HG02970 (cell line): ENCODE data around the gene SETD2.
A peak's percentile ranks its signal among the peaks of the same experiment; 100 is the strongest.
"Not testable (repeated sequence)": the region's sequence is repeated elsewhere in the genome, so short reads cannot be mapped to it uniquely, and the experiment has no call there.

Source experiments
- ATAC-seq: cut with Tn5 transposase; IDR thresholded peaks from one replicate; pipeline ENCODE4 v1.9.1; 2021; ENCODE audit warnings: mild to moderate bottlenecking, moderate library complexity, moderate number of reproducible peaks; ENCODE audit not compliant: unreplicated experiment, low FRiP score

SETD2 gene

DNA sequence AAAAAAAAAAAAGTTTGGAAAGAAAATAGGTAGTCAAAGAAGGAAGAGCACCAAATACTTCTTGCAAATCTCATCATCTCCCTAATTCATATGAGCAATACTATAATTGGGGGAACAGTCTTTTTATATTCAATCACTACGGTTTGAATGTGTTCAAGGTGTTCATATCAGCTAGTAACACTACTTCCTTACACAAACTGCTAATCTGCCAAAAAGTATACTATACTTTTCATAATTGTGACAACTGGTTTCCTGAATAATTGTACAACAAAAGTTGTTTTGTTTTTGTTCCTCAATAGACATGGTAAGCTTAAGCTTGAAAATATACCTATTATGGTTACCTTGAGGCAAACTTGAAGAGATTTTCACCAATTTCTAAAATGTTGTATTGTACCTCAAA lies 12.1 kb downstream of the SETD2 start:
- no peak for ATAC-seq

DNA sequence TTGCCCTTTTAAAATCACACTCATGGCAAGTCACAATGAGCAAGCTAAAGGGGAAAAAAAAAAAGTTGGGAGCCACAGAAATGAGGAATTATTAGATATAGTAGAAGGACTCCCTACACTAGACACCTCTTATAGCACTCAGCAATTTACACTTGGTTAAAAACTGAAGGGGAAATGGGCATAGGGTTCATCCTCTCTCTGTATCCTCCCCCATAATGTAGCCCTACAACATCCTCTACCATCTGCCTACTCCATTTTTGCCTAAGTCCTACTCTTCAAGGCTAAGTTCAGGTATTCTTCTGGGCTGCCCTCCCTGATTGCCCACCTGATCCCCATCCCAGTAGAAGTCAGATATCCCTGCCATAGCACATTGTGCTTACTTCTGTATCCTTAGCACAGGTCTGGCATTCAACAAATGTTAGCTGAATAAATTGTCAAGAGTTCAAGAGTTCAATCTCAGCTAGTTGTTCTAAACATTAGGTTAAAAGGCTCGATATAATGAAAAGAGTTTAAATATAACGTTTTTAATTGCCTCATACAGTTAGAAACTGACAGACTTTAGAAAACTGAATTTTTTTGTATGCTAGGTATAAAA lies 14.5 kb downstream of the SETD2 start:
- no peak for ATAC-seq

DNA sequence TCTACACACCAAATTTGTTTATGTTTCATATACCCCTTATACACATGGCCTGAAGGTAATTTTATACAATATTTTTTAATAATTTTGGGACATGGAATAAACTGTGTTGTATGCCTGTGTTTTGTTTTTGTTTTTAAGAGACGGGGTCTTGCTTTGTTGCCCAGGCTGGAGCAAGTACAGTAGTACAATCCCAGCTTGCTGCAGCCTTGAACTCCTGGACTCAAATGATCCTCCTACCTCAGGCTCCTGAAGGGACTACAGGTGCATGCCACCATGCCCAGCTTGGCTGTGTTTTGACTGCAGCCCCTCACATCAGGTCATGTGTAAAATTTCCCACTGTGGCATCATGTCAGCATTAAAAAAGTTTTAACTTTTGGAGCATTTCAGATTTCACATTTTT lies 18.6 kb downstream of the SETD2 start:
- no peak for ATAC-seq

DNA sequence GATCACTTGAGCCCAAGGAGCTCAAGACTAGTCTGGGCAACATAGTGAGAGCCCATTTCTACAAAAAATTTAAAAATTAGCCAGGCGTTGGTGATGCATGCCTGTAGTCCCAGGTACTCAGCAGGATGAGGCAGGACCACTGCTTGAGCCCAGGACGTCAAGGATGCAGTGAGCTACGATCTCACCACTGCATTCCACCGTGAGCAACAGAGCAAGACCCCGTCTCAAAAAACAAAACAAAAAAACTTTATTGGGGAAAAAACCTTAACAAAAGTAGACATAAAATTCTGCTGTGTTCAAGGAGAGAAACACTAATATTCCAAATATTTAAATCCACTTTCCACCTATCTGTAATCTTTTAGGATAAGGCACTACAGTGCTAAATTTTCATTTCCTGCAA lies 20.8 kb downstream of the SETD2 start:
- no peak for ATAC-seq

DNA sequence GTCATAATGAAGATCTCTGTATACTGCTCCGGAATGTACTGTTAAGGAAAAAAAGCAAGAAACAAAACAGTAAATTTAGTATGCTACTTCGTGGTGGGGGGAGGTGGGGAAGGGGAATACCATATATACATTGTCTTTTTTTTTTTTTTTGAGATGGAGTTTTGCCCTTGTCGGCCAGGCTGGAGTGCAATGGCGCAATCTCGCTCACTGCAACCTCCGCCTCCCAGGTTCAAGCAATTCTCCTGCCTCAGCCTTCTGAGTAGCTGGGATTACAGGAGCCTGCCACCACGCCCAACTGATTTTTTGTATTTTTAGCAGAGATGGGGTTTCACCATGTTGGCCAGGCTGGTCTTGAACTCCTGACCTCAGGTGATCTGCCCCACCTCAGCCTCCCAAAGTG lies 21.4 kb downstream of the SETD2 start:
- not testable (repeated sequence) for ATAC-seq

DNA sequence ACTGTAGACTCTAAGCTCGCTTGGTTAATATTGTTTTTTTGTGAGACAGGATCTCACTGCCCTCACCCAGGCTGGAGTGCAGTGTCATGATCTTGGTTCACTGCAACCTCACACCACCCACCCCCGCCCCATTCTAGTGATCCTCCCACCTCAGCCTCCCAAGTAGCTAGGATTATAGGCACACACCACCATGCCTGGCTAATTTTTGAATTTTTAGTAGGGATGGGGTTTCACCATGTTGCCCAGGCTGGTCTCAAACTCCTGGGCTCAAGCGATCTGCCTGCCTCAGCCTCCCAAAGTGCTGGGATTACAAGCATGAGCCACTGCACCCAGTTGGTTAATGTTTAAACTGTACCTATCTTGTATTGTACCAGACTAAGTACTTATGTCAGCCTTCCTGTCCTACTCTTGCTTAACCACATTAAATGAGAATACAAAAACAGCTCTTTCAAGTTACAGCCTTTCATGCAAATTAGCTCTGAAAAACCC lies 22.9 kb downstream of the SETD2 start:
- peak; percentile 77 for ATAC-seq

DNA sequence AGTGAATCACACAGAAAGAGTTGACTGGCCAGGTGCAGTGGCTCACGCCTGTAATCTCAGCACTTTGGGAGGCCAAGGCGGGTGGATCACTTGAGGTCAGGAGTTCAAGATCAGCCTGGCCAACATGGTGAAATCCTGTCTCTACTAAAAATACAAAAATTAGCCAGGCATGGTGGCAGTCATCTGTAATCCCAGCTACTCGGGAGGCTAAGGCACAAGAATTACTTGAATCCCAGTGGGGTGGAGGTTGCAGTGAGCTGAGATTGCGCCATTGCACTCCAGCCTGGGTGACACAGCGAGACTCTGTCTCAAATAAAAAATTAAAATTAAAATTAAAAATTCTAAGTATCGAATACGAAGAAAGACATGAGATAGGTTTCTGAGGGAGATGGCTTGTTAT lies 23.4 kb downstream of the SETD2 start:
- ATAC-seq = not testable (repeated sequence)

DNA sequence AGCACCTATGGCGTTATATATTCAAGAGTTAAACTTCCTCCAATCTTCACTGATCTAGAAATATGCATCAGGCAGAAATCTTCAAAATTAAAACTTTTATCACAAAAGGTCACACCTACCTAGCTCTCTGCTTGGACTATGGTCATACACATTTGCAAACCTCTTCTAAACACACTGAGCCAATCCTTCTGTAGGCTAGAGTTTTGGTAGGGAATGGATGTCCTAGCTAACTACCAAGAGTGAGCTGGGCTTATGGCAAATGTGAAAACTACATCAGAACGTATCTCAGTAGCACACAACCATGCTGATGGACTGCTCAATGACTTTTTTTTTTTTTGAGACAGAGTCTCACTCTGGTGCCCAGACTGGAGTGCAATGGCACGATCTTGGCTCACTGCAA lies 29.6 kb downstream of the SETD2 start:
- no peak for ATAC-seq

DNA sequence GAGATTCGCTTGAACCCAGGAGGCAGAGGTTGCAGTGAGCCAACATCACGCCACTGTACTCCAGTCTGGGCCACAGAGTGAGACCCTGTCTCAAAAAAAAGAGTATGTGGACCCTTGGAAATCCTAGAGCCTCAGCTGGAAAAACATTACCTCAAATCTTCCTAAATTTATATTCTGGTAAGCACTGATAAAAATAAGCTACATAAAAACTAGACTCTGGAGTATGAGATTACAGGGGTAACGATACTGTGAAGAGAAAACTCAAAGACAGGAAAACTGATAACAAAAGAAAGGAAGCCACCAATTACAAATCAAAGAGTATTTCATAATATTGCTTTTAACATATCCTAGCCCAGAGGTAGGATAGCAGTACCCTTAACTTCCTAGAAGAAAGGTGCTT lies 30.3 kb downstream of the SETD2 start:
- ATAC-seq = no peak

DNA sequence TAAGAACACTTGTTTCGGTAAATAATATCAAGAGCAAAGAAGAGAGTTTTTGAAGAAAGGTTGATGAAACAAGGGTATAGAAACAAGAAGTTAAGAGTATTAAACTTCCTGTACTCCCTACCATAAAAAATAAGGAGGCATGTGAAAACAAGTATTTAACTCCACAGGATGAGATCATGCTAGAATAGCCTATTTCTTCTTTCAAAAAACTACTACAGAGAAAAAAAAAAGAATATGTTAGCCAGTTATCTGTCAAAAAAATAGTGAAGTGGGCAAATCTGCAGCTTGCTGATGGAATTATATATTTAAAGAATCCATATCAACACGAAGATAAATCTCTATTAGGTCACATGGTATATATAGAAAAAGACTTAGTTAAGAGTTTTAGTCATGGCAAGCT lies 33.4 kb downstream of the SETD2 start:
- ATAC-seq = no peak

DNA sequence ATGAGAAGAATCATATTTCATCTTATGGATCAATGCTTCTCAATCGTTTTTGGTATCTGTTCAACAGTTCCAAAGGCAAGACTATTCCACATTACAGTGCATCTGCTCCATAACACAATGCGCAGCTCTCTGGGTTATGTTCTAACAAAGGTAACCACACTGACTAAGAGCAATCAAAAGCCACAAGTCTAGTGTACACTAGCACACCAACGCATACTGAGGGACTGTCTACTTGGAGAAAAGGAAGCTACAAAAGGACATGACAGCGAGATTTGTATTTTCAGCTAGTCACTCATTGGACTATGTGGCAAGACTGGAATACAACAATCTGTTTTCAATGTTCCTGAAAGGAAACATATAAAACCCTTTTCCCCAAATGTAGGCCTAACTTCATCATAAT lies 35.8 kb downstream of the SETD2 start:
- ATAC-seq = no peak

DNA sequence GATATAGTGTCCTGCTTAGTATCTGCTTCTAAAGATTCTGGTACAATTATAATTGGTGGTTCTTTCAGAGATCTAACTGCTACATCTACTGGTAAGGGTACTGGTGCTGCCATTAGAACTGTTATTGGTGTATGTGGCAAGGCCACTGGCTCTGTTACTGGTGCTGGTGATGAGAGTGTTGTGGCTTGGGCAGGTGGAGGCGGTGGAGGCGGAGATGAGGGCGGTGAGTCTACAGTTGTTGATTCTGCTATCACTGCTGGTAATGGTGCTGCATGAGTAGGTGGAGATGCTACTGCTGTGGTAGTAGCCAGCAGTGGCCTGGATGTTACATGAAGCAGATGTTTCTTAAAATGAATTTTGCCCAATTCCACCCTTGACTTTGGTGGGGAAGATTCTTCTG lies 40.1 kb downstream of the SETD2 start:
- no peak for ATAC-seq

DNA sequence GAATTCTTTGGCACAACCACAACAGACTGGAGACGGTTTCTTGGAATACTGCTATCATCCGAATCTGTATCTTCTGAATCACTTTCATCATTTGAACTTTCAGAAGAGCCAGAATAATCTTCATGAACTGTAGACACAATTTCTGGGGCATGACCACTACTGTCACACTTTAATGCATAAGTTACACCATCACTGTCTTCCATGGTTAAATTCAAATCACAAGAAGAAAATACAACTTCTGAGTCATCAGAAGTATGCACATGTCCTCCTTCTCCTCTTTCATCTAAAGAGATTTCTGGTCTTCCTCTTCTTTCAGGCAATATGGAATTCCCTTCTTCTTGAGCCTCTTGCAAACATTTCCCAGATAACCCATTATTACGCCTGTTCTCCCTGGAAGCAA lies 42.5 kb downstream of the SETD2 start:
- no peak for ATAC-seq

DNA sequence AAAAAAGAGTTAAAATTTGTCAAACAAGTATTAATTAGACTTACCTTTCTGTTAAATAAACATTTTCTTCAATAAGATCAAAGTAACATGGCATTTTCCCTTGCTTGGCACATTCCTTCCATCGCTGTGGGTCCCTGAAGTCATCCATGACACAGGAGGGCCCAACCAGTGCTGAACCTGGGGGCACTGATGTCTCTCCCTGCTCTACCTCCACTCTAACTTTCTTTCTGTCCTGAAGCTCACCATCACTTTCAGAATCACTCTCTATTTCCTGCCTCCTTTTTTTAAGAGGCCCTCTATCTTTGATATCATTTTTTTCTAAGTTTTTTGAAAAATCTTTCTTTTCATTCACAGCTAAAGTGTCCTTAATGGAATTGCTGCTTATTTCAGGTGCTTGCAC lies 43.8 kb downstream of the SETD2 start:
- no peak for ATAC-seq

DNA sequence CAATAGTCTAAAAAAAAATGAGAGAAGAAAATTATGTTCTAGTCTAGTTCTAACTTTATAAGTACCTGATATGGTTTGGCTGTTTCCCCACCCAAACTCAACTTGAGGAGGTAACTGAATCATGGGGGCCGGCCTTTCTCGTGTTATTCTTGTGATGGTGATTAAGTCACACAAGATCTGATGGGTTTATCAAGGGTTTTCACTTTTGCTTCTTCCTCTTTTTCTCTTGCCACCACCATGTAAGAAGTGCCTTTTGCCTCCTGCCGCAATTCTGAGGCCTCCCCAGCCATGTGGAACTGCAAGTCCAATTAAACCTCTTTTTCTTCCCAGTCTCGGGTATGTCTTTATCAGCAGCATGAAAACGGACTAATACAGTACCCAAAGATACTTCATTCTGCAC lies 44.5 kb downstream of the SETD2 start:
- not testable (repeated sequence) for ATAC-seq

DNA sequence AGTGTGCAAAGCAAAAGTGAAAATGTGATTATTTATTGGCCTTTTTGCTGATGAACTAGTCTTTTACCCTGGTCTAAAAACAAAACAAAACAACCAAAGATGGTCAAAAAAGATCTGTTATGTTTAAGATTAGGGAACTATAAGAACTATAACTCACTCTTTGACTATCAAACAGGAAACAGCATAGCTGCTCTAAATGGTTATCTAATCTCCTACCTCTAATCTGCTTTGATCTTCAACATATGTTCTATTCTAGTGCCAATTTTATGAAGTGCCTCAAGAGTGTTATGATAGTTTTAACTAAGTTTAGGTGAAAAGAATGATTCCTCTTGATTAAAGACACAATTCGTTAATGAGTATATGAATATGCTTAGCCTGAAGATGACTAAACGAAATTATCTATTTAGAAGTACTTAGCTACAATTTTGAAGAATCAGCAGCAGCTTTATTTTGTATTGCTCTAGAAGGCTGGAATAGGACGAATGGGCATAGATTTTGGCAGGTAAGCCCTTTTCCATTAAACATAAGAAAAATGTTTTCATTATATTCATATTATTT lies 46.0 kb downstream of the SETD2 start:
- no peak for ATAC-seq

DNA sequence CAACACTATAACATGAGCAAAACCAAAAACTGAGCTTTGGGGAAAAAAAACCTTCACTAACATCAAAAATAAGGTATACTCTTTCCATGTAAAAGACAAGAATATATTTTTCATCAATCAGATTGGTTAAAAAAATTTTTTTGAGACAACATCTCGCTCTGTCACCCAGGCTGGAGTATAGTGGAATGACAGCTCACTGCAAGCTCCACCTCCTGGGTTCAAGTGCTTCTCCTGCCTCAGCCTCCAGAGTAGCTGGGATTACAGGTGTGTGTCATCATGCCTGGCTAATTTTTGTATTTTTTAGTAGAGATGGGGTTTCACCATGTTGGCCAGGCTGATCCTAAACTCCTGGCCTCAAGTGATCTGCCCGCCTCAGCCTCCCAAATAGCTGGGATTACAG lies 48.4 kb downstream of the SETD2 start:
- ATAC-seq = not testable (repeated sequence)

DNA sequence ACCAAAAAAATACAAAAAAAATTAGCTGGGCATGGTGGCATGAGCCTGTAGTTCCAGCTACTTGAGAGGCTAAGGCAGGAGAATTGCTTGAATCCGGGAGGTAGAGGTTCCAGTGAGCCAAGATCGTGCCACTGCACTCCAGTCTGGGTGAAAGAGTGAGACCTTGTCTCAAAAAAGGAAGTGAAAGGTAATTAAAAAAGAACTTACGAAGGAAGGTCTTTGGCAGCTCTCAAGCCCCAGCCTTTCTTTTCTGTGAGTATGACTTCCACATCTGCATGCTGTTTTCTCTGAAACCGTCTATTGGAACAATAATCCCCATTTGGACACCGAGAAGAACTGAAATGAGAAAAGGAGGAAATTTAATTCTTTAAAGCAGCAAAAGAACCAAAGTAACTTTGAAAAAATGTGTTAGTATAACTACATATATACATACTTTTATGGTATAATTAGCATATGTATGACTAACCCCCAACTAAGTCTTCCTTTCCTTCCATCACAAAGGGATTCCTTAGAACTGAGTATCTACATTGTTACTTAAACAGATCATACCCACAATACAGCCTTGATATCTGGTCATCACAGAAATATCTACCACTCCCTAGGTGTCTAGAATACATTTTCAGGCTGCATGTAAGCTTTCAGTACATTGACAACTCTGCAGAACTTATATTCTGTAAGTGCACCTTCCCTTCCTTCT lies 50.1 kb downstream of the SETD2 start:
- ATAC-seq = no peak

DNA sequence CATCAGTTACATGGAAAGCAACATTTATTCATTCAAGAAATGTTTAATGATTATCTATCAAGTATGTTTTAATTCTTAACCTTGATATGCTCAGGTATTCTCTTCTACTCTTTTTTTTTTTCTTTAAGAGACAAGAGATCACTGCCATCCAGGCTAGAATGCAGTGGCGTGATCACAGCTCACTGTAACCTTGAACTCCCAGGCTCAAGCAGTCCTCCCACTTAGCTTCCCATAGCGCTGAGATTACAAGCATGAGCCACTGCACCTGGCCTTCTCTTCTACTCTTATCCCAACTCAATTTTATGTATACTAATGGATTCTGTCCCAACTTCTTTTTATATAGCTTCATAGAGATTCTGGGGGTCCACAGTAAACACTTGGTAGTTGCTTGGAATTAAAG lies 50.9 kb downstream of the SETD2 start:
- ATAC-seq = no peak

DNA sequence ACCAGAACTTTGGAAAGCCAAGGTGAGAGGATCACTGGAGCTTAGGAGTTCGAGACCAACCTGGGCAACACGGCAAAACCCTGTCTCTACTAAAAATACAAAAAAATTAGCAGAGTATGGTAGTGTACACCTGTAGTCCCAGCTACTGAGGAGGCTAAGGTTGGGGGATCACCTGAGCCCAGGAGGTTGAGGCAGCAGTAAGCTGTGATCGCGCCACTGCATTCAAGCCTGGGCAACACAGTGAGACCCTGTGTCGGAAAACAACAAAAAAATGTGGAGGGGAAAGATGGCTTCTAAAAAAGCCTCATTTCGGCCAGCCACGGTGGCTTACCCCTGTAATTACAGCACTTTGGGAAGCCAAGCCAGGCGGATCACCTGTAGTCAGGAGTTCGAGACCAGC lies 54.5 kb downstream of the SETD2 start:
- ATAC-seq = no peak

DNA sequence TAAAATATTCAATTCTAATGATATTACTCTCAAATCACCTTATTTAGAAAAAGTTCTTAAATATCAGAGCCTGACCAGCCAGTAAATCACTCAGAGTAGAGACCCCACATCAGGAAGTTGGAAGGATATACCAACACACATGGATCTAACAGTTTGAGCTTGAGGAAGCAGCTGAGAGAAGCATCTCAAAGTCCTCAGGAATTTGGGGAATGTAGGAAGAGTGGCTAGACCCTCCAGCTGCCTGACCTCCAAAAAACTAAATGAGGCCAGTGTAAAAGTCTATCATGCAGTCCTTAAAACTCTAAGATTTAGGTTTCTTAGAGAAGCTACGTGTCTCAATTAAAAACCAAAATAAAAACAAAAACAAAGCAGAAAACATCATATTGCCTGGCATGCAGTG lies 55.4 kb downstream of the SETD2 start:
- no peak for ATAC-seq

DNA sequence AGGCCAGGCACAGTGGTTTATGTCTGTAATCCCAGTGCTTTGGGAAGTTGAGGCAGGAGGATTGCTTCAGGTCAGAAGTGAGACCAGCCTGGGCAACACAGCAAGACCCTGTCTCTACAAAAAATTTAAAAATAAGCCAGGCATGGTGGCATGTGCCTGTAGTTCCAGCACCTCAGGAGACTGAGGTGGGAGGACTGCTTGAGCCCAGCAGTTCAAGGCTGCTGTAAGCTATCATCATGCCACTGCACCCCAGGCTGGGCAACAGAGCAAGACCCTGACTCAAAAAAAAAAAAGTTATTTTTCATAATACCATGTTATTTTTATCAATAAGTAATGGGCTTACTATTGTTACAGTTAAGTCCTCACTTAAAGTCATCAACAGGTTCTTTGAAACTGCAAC lies 59.7 kb downstream of the SETD2 start:
- ATAC-seq = no peak
